Stimulated activated CD8-positive, alpha-beta memory T cell treated with anti-CD3 and anti-CD28 coated beads, Interleukin-12 subunit alpha, Interleukin-12 subunit beta, amount 100 ng/mL, for 24 hours (primary cell): ENCODE results near the gene SORBS1.

ENCODE experiments used
- DNase-seq: peaks from one replicate; pipeline ENCODE4 v3.0.0-alpha.2; 2020; ENCODE audit errors: extremely low read depth

The SORBS1 gene

GRCh38 chr10:95539560-95540284 lies 21.4 kb downstream of the SORBS1 start:
- DNase-seq: no peak

GRCh38 chr10:95538412-95538811 lies 22.8 kb downstream of the SORBS1 start:
- no peak for DNase-seq

- no peak for DNase-seq
Measured at GRCh38 chr10:95537542-95537927, 23.6 kb downstream of the SORBS1 start.

- no peak for DNase-seq
Measured at GRCh38 chr10:95536894-95537541, 24.2 kb downstream of the SORBS1 start.

- DNase-seq: no peak
Measured at GRCh38 chr10:95536017-95536416, 25.2 kb downstream of the SORBS1 start.

GRCh38 chr10:95535526-95535925 lies 25.6 kb downstream of the SORBS1 start:
- no peak for DNase-seq

GRCh38 chr10:95533590-95533989 lies 27.6 kb downstream of the SORBS1 start:
- DNase-seq: no peak

- DNase-seq: no peak
Measured at GRCh38 chr10:95532536-95532935, 28.6 kb downstream of the SORBS1 start.

GRCh38 chr10:95531994-95532399 lies 29.2 kb downstream of the SORBS1 start:
- no peak for DNase-seq

- DNase-seq: no peak
Measured at GRCh38 chr10:95531058-95531809, 29.9 kb downstream of the SORBS1 start.

- no peak for DNase-seq
Measured at GRCh38 chr10:95530561-95530960, 30.6 kb downstream of the SORBS1 start.

GRCh38 chr10:95530029-95530428 lies 31.1 kb downstream of the SORBS1 start:
- no peak for DNase-seq

- no peak for DNase-seq
Measured at GRCh38 chr10:95526044-95526443, 35.1 kb downstream of the SORBS1 start.

- DNase-seq: no peak
Measured at GRCh38 chr10:95525033-95525418, 36.1 kb downstream of the SORBS1 start.

- no peak for DNase-seq
Measured at GRCh38 chr10:95524358-95525032, 36.7 kb downstream of the SORBS1 start.

GRCh38 chr10:95522117-95522516 lies 39.1 kb downstream of the SORBS1 start:
- DNase-seq: no peak

- no peak for DNase-seq
Measured at GRCh38 chr10:95520617-95521016, 40.6 kb downstream of the SORBS1 start.

GRCh38 chr10:95518455-95519452 lies 42.4 kb downstream of the SORBS1 start:
- DNase-seq: no peak

- no peak for DNase-seq
Measured at GRCh38 chr10:95517536-95518454, 43.4 kb downstream of the SORBS1 start.
